CD4-positive, alpha-beta T cell (primary cell): Measurements from ENCODE around the gene GMPPB. TPM values are rescaled to one million over a fixed set of nuclear protein-coding genes. Genes with fewer than 3 reads are reported as not detected.

ENCODE experiments used
- ATAC-seq: fragments of 200-7000 bp; cut with Tn5 transposase; one replicate; pipeline ENCODE4 v1.10.0; 2022; ENCODE audit warnings: mild to moderate bottlenecking; ENCODE audit not compliant: poor library complexity
- CTCF ChIA-PET: fragments of 350-600 bp; sonication (Branson Sonifier 250); formaldehyde crosslinking; loops from one replicate; lab custom pipeline; 2021; ENCODE audit warnings: antibody characterized with exemption, inconsistent platforms; lab: Charles Lee
- POLR2A ChIA-PET: fragments of 350-600 bp; sonication (Branson Sonifier 250); formaldehyde crosslinking; loops from one replicate; lab custom pipeline; 2021; ENCODE audit warnings: antibody characterized with exemption, inconsistent platforms; lab: Charles Lee
- DNase-seq, 14 experiments: peaks; one replicate each; pipeline ENCODE4 v3.0.0-alpha.2; 2013 to 2020; ENCODE audit warnings: mixed read lengths in 2 of 14
- H3K27ac ChIP-seq, 2 donors: one replicate each; pipeline versions ENCODE4 v1.5.1 to v1.7.0; 2013; ENCODE audit warnings: low read length in 2 of 2, low read depth in 1 of 2, mild to moderate bottlenecking in 1 of 2
- H3K27me3 ChIP-seq, 2 experiments: 1 replicate in 1 of 2; 2 replicates in 1 of 2; pipeline versions ENCODE4 v1.6.1 to v1.7.0; 2013; ENCODE audit warnings: low read length in 2 of 2, control low read depth in 1 of 2, mild to moderate bottlenecking in 1 of 2, moderate library complexity in 1 of 2; ENCODE audit not compliant: insufficient read depth in 2 of 2, control insufficient read depth in 1 of 2
- H3K36me3 ChIP-seq: one replicate; pipeline ENCODE4 v1.6.1; 2013; ENCODE audit warnings: low read length, control low read depth; ENCODE audit not compliant: insufficient read depth
- H3K4me1 ChIP-seq: one replicate; pipeline ENCODE4 v1.6.1; 2013; ENCODE audit warnings: low read length, control low read depth; ENCODE audit not compliant: insufficient read depth
- H3K4me3 ChIP-seq: one replicate; pipeline ENCODE4 v1.5.1; 2013; ENCODE audit warnings: mild to moderate bottlenecking, low read length, moderate library complexity
- H3K9me3 ChIP-seq, 2 experiments: 1 replicate in 1 of 2; 2 replicates in 1 of 2; pipeline versions ENCODE4 v1.6.1 to v1.7.0; 2013; ENCODE audit warnings: low read length in 2 of 2, mild to moderate bottlenecking in 2 of 2, control low read depth in 1 of 2, moderate library complexity in 1 of 2; ENCODE audit not compliant: control insufficient read depth in 1 of 2, insufficient read depth in 1 of 2
- H3K27ac Mint-ChIP-seq: one replicate; pipeline ENCODE4 v1.8.0; 2020; ENCODE audit warnings: mixed read lengths
- H3K27me3 Mint-ChIP-seq: one replicate; pipeline ENCODE4 v1.8.0; 2021; ENCODE audit warnings: mixed read lengths
- H3K36me3 Mint-ChIP-seq: one replicate; pipeline ENCODE4 v1.8.0; 2021; ENCODE audit warnings: low read depth, mixed read lengths
- H3K4me1 Mint-ChIP-seq: one replicate; pipeline ENCODE4 v1.8.0; 2021; ENCODE audit warnings: low read depth, mixed read lengths
- H3K4me3 Mint-ChIP-seq: one replicate; pipeline ENCODE4 v1.8.0; 2020; ENCODE audit warnings: mild to moderate bottlenecking, mixed read lengths
- H3K9me3 Mint-ChIP-seq: one replicate; pipeline ENCODE4 v1.8.0; 2020; ENCODE audit warnings: mixed read lengths
- CTCF ChIP-seq: fragments of 200-600 bp; IDR thresholded peaks from one replicate; pipeline ENCODE4 v1.8.0; 2022; ENCODE audit warnings: antibody characterized with exemption, mild to moderate bottlenecking
- intact Hi-C, 2 experiments: fragments of 100-400 bp; cut with DNase I in 1 of 2; cut with micrococcal nuclease in 1 of 2; formaldehyde crosslinking; loops; one replicate each; pipeline versions ENCODE4 v1.15.1 to v1.9.0; 2023 to 2025; cut with DNase I, micrococcal nuclease
- total RNA-seq, 174 experiments: library from RNA in 2 of 174; stranded (reverse) in 2 of 174; gene quantifications; one replicate each; pipeline ENCODE4 v1.2.3 and lab custom pipeline; 2021 to 2026

Gene GMPPB
- total RNA-seq, 2 experiments from 2014 or later, result 39.0 to 41.4 TPM

- peaks cover 39% of the 10 kb centered on the region for H3K36me3 ChIP-seq
- no peaks in the 10 kb centered on the region for H3K4me1 ChIP-seq
- no peaks in the 10 kb centered on the region for H3K27me3 Mint-ChIP-seq
- H3K27ac Mint-ChIP-seq, result no peak overlapping the region
- peaks cover 21% of the 10 kb centered on the region for H3K4me1 Mint-ChIP-seq
- H3K36me3 Mint-ChIP-seq, result peaks cover 51% of the 10 kb centered on the region
- H3K9me3 Mint-ChIP-seq, result no peaks in the 10 kb centered on the region
- POLR2A ChIA-PET, result no interaction called here
- no peak overlapping the region for H3K4me3 ChIP-seq
- H3K9me3 ChIP-seq, result no peaks in the 10 kb centered on the region
- ATAC-seq (no peak), DNase-seq (no peak)
- no peak overlapping the region for H3K4me3 Mint-ChIP-seq
- intact Hi-C loops, result no loop called here
- no peak for TF ChIP-seq CTCF
- no peaks in the 10 kb centered on the region for H3K27me3 ChIP-seq
- CTCF ChIA-PET, result no interaction called here
- H3K27ac ChIP-seq, result no peak overlapping the region
Measured at GRCh38 chr3:49740427-49740826, 16.7 kb upstream of the GMPPB start.

- POLR2A ChIA-PET, result no interaction called here
- H3K27ac ChIP-seq, result no peak overlapping the region
Measured at GRCh38 chr3:49738067-49738713, 14.4 kb upstream of the GMPPB start.

GRCh38 chr3:49734752-49735151 lies 11.0 kb upstream of the GMPPB start:
- H3K4me3 Mint-ChIP-seq, result no peak overlapping the region
- peaks cover 71% of the 10 kb centered on the region for H3K36me3 ChIP-seq

More at GRCh38 chr3:49738067-49738713, 14.4 kb upstream of the GMPPB start:
- CTCF ChIA-PET, result no interaction called here
- Mint-ChIP-seq H3K4me1 (peaks cover 13% of the 10 kb centered on the region), H3K36me3 (peaks cover 47% of the 10 kb centered on the region), H3K4me3 (no peak overlapping the region), H3K9me3 (no peaks in the 10 kb centered on the region), H3K27ac (no peak overlapping the region), H3K27me3 (no peaks in the 10 kb centered on the region)
- H3K27me3 ChIP-seq, result no peaks in the 10 kb centered on the region
- intact Hi-C loops, result no loop called here
- no peak for TF ChIP-seq CTCF
- DNase-seq (no peak), ATAC-seq (no peak)
- H3K36me3 ChIP-seq, result peaks cover 54% of the 10 kb centered on the region
- no peaks in the 10 kb centered on the region for H3K4me1 ChIP-seq
- H3K9me3 ChIP-seq, result no peaks in the 10 kb centered on the region
- H3K4me3 ChIP-seq, result no peak overlapping the region

More at GRCh38 chr3:49734752-49735151, 11.0 kb upstream of the GMPPB start:
- no peak for ATAC-seq
- peaks cover 72% of the 10 kb centered on the region for H3K36me3 Mint-ChIP-seq
- Histone ChIP-seq H3K9me3 (no peaks in the 10 kb centered on the region), H3K27ac (no peak overlapping the region), H3K4me3 (no peak overlapping the region), H3K27me3 (no peaks in the 10 kb centered on the region), H3K4me1 (no peaks in the 10 kb centered on the region)
- DNase-seq, result no peak
- intact Hi-C loops, result no loop called here
- TF ChIP-seq CTCF, result no peak
- POLR2A ChIA-PET, result no interaction called here
- H3K27me3 Mint-ChIP-seq, result no peaks in the 10 kb centered on the region
- no peaks in the 10 kb centered on the region for H3K9me3 Mint-ChIP-seq
- CTCF ChIA-PET, result interaction anchor here (1.1 to 1.5 kb wide), 3 partner anchors 15 to 104 kb away, joined by 3 read pairs; no protein-coding TSS in a partner anchor
- H3K27ac Mint-ChIP-seq, result no peak overlapping the region
- H3K4me1 Mint-ChIP-seq, result peaks cover 9% of the 10 kb centered on the region
